H9 (cell line): ENCODE data around the gene MT4. TPM values are rescaled to one million over a fixed set of nuclear protein-coding genes. Genes with fewer than 3 reads are reported as not detected.

Source experiments
- DNase-seq: peaks from one replicate; pipeline ENCODE4 v3.0.0-alpha.2; 2017
- H2AFZ ChIP-seq: one replicate; pipeline ENCODE4 v1.6.1; 2013; ENCODE audit warnings: mild to moderate bottlenecking, low read length, control low read depth, moderate library complexity
- H2AK5ac ChIP-seq: 2 replicates; pipeline ENCODE4 v1.6.1; 2013; ENCODE audit warnings: low read length, control low read depth, mixed read lengths; ENCODE audit not compliant: insufficient read length
- H2BK120ac ChIP-seq: one replicate; pipeline ENCODE4 v1.6.1; 2013; ENCODE audit warnings: low read depth, mild to moderate bottlenecking, low read length, control low read depth, inconsistent platforms; ENCODE audit not compliant: poor library complexity, severe bottlenecking
- H2BK12ac ChIP-seq: 2 replicates; pipeline ENCODE4 v1.6.1; 2013; ENCODE audit warnings: low read length, control low read depth, mixed read lengths, low read depth; ENCODE audit not compliant: insufficient read length
- H2BK15ac ChIP-seq: 2 replicates; pipeline ENCODE4 v1.6.1; 2013; ENCODE audit warnings: low read depth, low read length, control low read depth
- H2BK20ac ChIP-seq: one replicate; pipeline ENCODE4 v1.6.1; 2013; ENCODE audit warnings: low read depth, mild to moderate bottlenecking, low read length, control low read depth, inconsistent platforms; ENCODE audit not compliant: poor library complexity, severe bottlenecking
- H2BK5ac ChIP-seq: 2 replicates; pipeline ENCODE4 v1.6.1; 2013; ENCODE audit warnings: low read length, control low read depth, mixed read lengths; ENCODE audit not compliant: insufficient read length
- H3K14ac ChIP-seq: 2 replicates; pipeline ENCODE4 v1.6.1; 2013; ENCODE audit warnings: low read length, control low read depth; ENCODE audit not compliant: insufficient read depth
- H3K18ac ChIP-seq: 2 replicates; pipeline ENCODE4 v1.6.1; 2013; ENCODE audit warnings: low read depth, mild to moderate bottlenecking, mixed read lengths, low read length, control low read depth; ENCODE audit not compliant: insufficient read length
- H3K23ac ChIP-seq: 2 replicates; pipeline ENCODE4 v1.6.1; 2013; ENCODE audit warnings: low read length, control low read depth, mixed read lengths, low read depth; ENCODE audit not compliant: insufficient read length
- H3K23me2 ChIP-seq: 2 replicates; pipeline ENCODE4 v1.6.1; 2013; ENCODE audit warnings: low read depth, mild to moderate bottlenecking, mixed read lengths, low read length, control low read depth; ENCODE audit not compliant: insufficient read length, poor library complexity, severe bottlenecking
- H3K27ac ChIP-seq: 2 replicates; pipeline ENCODE4 v1.5.1; 2013; ENCODE audit warnings: low read length, control low read depth, mixed read lengths, low read depth; ENCODE audit not compliant: insufficient read length
- H3K27me3 ChIP-seq: 2 replicates; pipeline ENCODE4 v1.6.1; 2013; ENCODE audit warnings: low read length, control low read depth, inconsistent platforms; ENCODE audit not compliant: insufficient read depth
- H3K4ac ChIP-seq: 2 replicates; pipeline ENCODE4 v1.6.1; 2013; ENCODE audit warnings: low read depth, mild to moderate bottlenecking, control low read depth, inconsistent platforms, low read length, moderate library complexity
- H3K4me1 ChIP-seq: 2 replicates; pipeline ENCODE4 v1.6.1; 2013; ENCODE audit warnings: low read length, control low read depth, inconsistent platforms; ENCODE audit not compliant: insufficient read depth
- H3K4me2 ChIP-seq: 2 replicates; pipeline ENCODE4 v1.6.1; 2013; ENCODE audit warnings: low read length, control low read depth, mixed read lengths; ENCODE audit not compliant: insufficient read length, insufficient read depth
- H3K56ac ChIP-seq: 2 replicates; pipeline ENCODE4 v1.6.1; 2013; ENCODE audit warnings: low read depth, mild to moderate bottlenecking, mixed read lengths, low read length, control low read depth; ENCODE audit not compliant: insufficient read length
- H3K79me1 ChIP-seq: 2 replicates; pipeline ENCODE4 v1.6.1; 2013; ENCODE audit warnings: low read depth, mild to moderate bottlenecking, moderate library complexity, low read length, control low read depth, inconsistent platforms; ENCODE audit not compliant: insufficient read depth, poor library complexity, severe bottlenecking
- H3K79me2 ChIP-seq: 2 replicates; pipeline ENCODE4 v1.6.1; 2013; ENCODE audit warnings: low read length, control low read depth, inconsistent platforms; ENCODE audit not compliant: insufficient read depth
- H3K9ac ChIP-seq: 2 replicates; pipeline ENCODE4 v1.6.1; 2013; ENCODE audit warnings: low read length, control low read depth, mixed read lengths; ENCODE audit not compliant: insufficient read length; ENCODE audit errors: extremely low read depth
- H3K9me3 ChIP-seq: one replicate; pipeline ENCODE4 v1.6.1; 2013; ENCODE audit warnings: low read depth, low read length, inconsistent platforms; ENCODE audit not compliant: control insufficient read depth
- H3T11ph ChIP-seq: one replicate; pipeline ENCODE4 v1.6.1; 2013; ENCODE audit warnings: mild to moderate bottlenecking, low read length, control low read depth, inconsistent platforms
- H4K20me1 ChIP-seq: one replicate; pipeline ENCODE4 v1.6.1; 2013; ENCODE audit not compliant: control insufficient read depth, insufficient read length, insufficient read depth
- H4K5ac ChIP-seq: 2 replicates; pipeline ENCODE4 v1.6.1; 2013; ENCODE audit warnings: low read depth, mild to moderate bottlenecking, mixed read lengths, low read length, control low read depth; ENCODE audit not compliant: insufficient read length
- H4K8ac ChIP-seq: replicated peaks from 2 replicates; pipeline ENCODE4 v1.6.1; 2013; ENCODE audit warnings: low read length, control low read depth, mixed read lengths, low read depth; ENCODE audit not compliant: insufficient read length
- H4K91ac ChIP-seq: 2 replicates; pipeline ENCODE4 v1.6.1; 2013; ENCODE audit warnings: low read depth, mild to moderate bottlenecking, moderate library complexity, mixed read lengths, low read length, control low read depth; ENCODE audit not compliant: insufficient read length
- H3K27ac Mint-ChIP-seq, 3 experiments: 2 replicates in 2 of 3; 3 replicates in 1 of 3; pipeline ENCODE4 v1.8.0; 2020 to 2021; ENCODE audit warnings: mixed read lengths in 3 of 3, mild to moderate bottlenecking in 1 of 3, moderate library complexity in 1 of 3
- H3K27me3 Mint-ChIP-seq: 2 replicates; pipeline ENCODE4 v1.8.0; 2021; ENCODE audit warnings: low read depth, mild to moderate bottlenecking, moderate library complexity, mixed read lengths
- H3K36me3 Mint-ChIP-seq, 3 experiments: 2 replicates in 2 of 3; 3 replicates in 1 of 3; pipeline ENCODE4 v1.8.0; 2020 to 2021; ENCODE audit warnings: low read depth in 3 of 3, mixed read lengths in 3 of 3; ENCODE audit not compliant: insufficient read depth in 1 of 3
- H3K4me1 Mint-ChIP-seq, 2 experiments: 2 replicates each; pipeline ENCODE4 v1.8.0; 2020; ENCODE audit warnings: mixed read lengths in 2 of 2
- H3K4me3 Mint-ChIP-seq, 2 experiments: 2 replicates in 1 of 2; 3 replicates in 1 of 2; pipeline ENCODE4 v1.8.0; 2020 to 2021; ENCODE audit warnings: mild to moderate bottlenecking in 2 of 2, mixed read lengths in 2 of 2, moderate library complexity in 1 of 2
- H3K9me3 Mint-ChIP-seq, 2 experiments: 2 replicates in 1 of 2; 3 replicates in 1 of 2; pipeline ENCODE4 v1.8.0; 2020; ENCODE audit warnings: mild to moderate bottlenecking in 2 of 2, mixed read lengths in 2 of 2, moderate library complexity in 1 of 2
- CTCF ChIP-seq: fragments of 200-600 bp; sonication (generic); conservative IDR thresholded peaks from 3 replicates; pipeline ENCODE4 v1.8.0; 2021; ENCODE audit warnings: antibody characterized with exemption, mild to moderate bottlenecking
- WGBS: extraction: QIAGEN DNeasy Blood & Tissue Kit; methylation state at CpG from one replicate; pipeline ENCODE4 v1.1.7; 2013; ENCODE audit warnings: missing lambda C conversion rate, low lambda C conversion rate, mixed read lengths; ENCODE audit not compliant: insufficient read length; ENCODE audit errors: extremely low coverage; 5-methylcytosine and 5-hydroxymethylcytosine counted together
- total RNA-seq: library from RNA; stranded (reverse); gene quantifications from 2 replicates; pipeline ENCODE4 v1.2.1, GENCODE V29; 2021

MT4 gene
- total RNA-seq, 1 experiment from 2014 or later, result not detected

GRCh38 chr16:56594292-56594619, 29.4 kb downstream of the MT4 start:
- Histone ChIP-seq H2AK5ac (no peak overlapping the region), H2BK5ac (no peak overlapping the region), H4K8ac (no peak overlapping the region), H3K23me2 (peaks cover 3% of the 10 kb centered on the region), H2BK120ac (no peak overlapping the region), H3K23ac (no peak overlapping the region), H3K4ac (no peak overlapping the region), H3K9ac (no peak overlapping the region), H2BK12ac (no peak overlapping the region), H2BK15ac (no peak overlapping the region), H3K4me2 (no peak overlapping the region), H3K9me3 (no peaks in the 10 kb centered on the region), H3K18ac (no peak overlapping the region), H3K79me1 (no peaks in the 10 kb centered on the region), H4K91ac (no peak overlapping the region), H3K79me2 (no peaks in the 10 kb centered on the region), H3K27me3 (peaks cover 19% of the 10 kb centered on the region; the same call in 1 of the 2 replicates), H3K27ac (no peak overlapping the region), H4K5ac (no peak overlapping the region), H3K56ac (no peak overlapping the region), H3T11ph (no peak overlapping the region), H3K14ac (no peak overlapping the region), H2BK20ac (no peak overlapping the region), H3K4me1 (no peaks in the 10 kb centered on the region), H2AFZ (no peak overlapping the region), H4K20me1 (peaks cover 3% of the 10 kb centered on the region)
- peaks cover 3 to 9% of the 10 kb centered on the region in 2 experiments; a peak in 3 of 4 replicates for H3K4me1 Mint-ChIP-seq
- DNase-seq, result no peak
- no peak overlapping the region for H3K4me3 Mint-ChIP-seq
- WGBS, result no CpG with 5 or more reads among the region's 5 CpGs
- peaks cover 0 to 3% of the 10 kb centered on the region in 2 experiments; a peak in 1 of 5 replicates for H3K9me3 Mint-ChIP-seq
- H3K27me3 Mint-ChIP-seq, result peaks cover 59% of the 10 kb centered on the region
- TF ChIP-seq CTCF, result no peak
- H3K27ac Mint-ChIP-seq, result no peak overlapping the region
- no peaks in the 10 kb centered on the region for H3K36me3 Mint-ChIP-seq
